HL-60 (cell line): Measurements from ENCODE around the gene GAL3ST1.

ENCODE experiments used
- CTCF ChIP-seq: IDR thresholded peaks from one replicate; pipeline ENCODE4 v1.5.1; 2011; ENCODE audit warnings: low read length, control low read depth, inconsistent platforms; ENCODE audit not compliant: insufficient read depth
- POLR2AphosphoS5 ChIP-seq: IDR thresholded peaks from 2 replicates; pipeline ENCODE4 v1.6.1; 2012; ENCODE audit warnings: low read depth

GRCh38 chr22:30605449-30606110 lies 31.1 kb upstream of the GAL3ST1 start:
- TF ChIP-seq CTCF (peak; percentile 81), POLR2AphosphoS5 (no peak)
